PC-9 (cell line): ENCODE data around the gene RBCK1. TPM values are rescaled to one million over a fixed set of nuclear protein-coding genes. Genes with fewer than 3 reads are reported as not detected.

Experiments
- BruUV-seq: library from RNA; stranded (reverse); fragments of 400-500 nt; replicated peaks from 2 replicates; lab custom pipeline; 2021; lab: Mats Ljungman, UMichigan
- CTCF ChIA-PET: fragments of 300-600 bp; sonication (Branson Sonifier 250); formaldehyde crosslinking; loops from one replicate; lab custom pipeline; 2022; ENCODE audit warnings: antibody characterized with exemption; lab: Charles Lee
- POLR2A ChIA-PET: fragments of 300-600 bp; sonication (Branson Sonifier 250); formaldehyde crosslinking; loops from one replicate; lab custom pipeline; 2022; ENCODE audit warnings: antibody characterized with exemption; ENCODE audit not compliant: unreplicated experiment; lab: Charles Lee
- DNase-seq, 2 experiments: peaks; one replicate each; pipeline versions ENCODE4 v3.0.0 to v3.0.0-alpha.2; 2015 to 2022; ENCODE audit warnings: mixed read lengths in 1 of 2
- H2AFZ ChIP-seq: fragments of 200-600 bp; sonication (generic); 2 replicates; pipeline ENCODE4 v1.8.1; 2017; ENCODE audit warnings: antibody characterized with exemption
- H3F3A ChIP-seq: fragments of 200-600 bp; sonication (generic); 2 replicates; pipeline ENCODE4 v1.8.1; 2017; ENCODE audit warnings: antibody characterized with exemption, mild to moderate bottlenecking, low read depth; ENCODE audit not compliant: insufficient read depth
- H3K27ac ChIP-seq: fragments of 200-600 bp; sonication (generic); 2 replicates; pipeline ENCODE4 v1.6.1; 2016; ENCODE audit warnings: mixed run types
- H3K27me3 ChIP-seq: fragments of 200-600 bp; sonication (generic); 2 replicates; pipeline ENCODE4 v1.6.1; 2016; ENCODE audit warnings: low read depth, mixed run types; ENCODE audit not compliant: insufficient read depth
- H3K36me3 ChIP-seq: fragments of 200-600 bp; sonication (generic); 2 replicates; pipeline ENCODE4 v1.6.1; 2016; ENCODE audit warnings: low read depth, mixed run types
- H3K4me1 ChIP-seq: fragments of 200-600 bp; sonication (generic); replicated peaks from 2 replicates; pipeline ENCODE4 v1.6.1; 2016; ENCODE audit warnings: mixed run types; ENCODE audit not compliant: insufficient read depth
- H3K4me2 ChIP-seq: fragments of 200-600 bp; sonication (generic); 2 replicates; pipeline ENCODE4 v1.6.1; 2017; ENCODE audit warnings: mixed run types
- H3K4me3 ChIP-seq: fragments of 200-600 bp; sonication (generic); 2 replicates; pipeline ENCODE4 v1.6.1; 2016; ENCODE audit warnings: mixed run types
- H3K79me2 ChIP-seq: fragments of 200-600 bp; sonication (generic); 2 replicates; pipeline ENCODE4 v1.6.1; 2017; ENCODE audit warnings: low read depth, mixed run types
- H3K9me2 ChIP-seq: fragments of 200-600 bp; sonication (generic); 2 replicates; pipeline ENCODE4 v1.8.1; 2017; ENCODE audit warnings: mild to moderate bottlenecking; ENCODE audit not compliant: insufficient read depth
- H3K9me3 ChIP-seq: fragments of 200-600 bp; sonication (generic); 2 replicates; pipeline ENCODE4 v1.8.1; 2016; ENCODE audit warnings: low read depth; ENCODE audit not compliant: insufficient read depth
- H4K20me1 ChIP-seq: fragments of 200-600 bp; sonication (generic); 2 replicates; pipeline ENCODE4 v1.8.1; 2017; ENCODE audit not compliant: insufficient read depth
- EZH2 ChIP-seq: fragments of 200-600 bp; sonication (generic); IDR thresholded peaks from 2 replicates; pipeline ENCODE4 v1.8.0; 2017; ENCODE audit warnings: antibody characterized with exemption, low read depth
- intact Hi-C: fragments of 100-400 bp; cut with micrococcal nuclease; formaldehyde crosslinking; loops from one replicate; pipeline ENCODE4 v1.10.0; 2022; ENCODE audit not compliant: unreplicated experiment
- total RNA-seq: library from RNA; stranded (reverse); gene quantifications from 2 replicates; pipeline ENCODE4 v1.2.3, GENCODE V29; 2021
- TF ChIP-seq, protein P1 (sequence below): fragments of 200-600 bp; sonication (generic); conservative IDR thresholded peaks from 2 replicates; pipeline ENCODE4 v1.6.1; 2017; ENCODE audit warnings: mixed run types, antibody characterized with exemption, mild to moderate bottlenecking, moderate library complexity

RBCK1 gene
- total RNA-seq, 1 experiment from 2014 or later: 176 TPM

DNA sequence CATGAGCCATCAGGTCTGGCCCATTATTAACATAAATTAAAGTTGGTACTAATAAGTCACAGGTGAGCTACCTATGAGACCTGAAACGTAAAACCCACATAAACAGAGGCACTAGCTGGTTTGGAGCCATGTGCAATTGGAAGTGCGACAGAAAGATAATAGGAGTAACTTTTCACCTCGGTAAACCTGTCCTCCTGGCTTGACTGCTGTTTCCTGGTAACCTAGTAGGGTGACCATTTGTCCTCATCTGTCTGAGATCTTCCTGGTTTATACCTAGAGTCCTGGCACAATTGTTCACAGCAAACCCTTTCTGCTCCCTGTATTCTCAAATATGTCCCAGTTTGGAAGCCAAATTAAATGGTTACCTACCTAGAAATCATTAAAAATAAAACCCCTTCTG, 46.9 kb downstream of the RBCK1 start:
- intact Hi-C loops: no loop called here
- BruUV-seq: no TSS peak
- ChIA-PET CTCF (no interaction called here), POLR2A (no interaction called here)
- Histone ChIP-seq H3K4me3 (no peak overlapping the region), H3F3A (no peaks in the 10 kb centered on the region; the same call in 1 of the 2 replicates), H2AFZ (no peak overlapping the region), H4K20me1 (peaks cover 27% of the 10 kb centered on the region), H3K9me2 (no peaks in the 10 kb centered on the region), H3K36me3 (no peaks in the 10 kb centered on the region), H3K27ac (0 out of 2 replicates have a peak overlapping the region, but pooled peaks have one; percentile 28), H3K4me1 (peaks cover 20% of the 10 kb centered on the region), H3K9me3 (no peaks in the 10 kb centered on the region), H3K79me2 (peaks cover 89% of the 10 kb centered on the region), H3K27me3 (no peaks in the 10 kb centered on the region), H3K4me2 (peak overlapping the region; percentile 57)
- TF ChIP-seq, protein P1, sequence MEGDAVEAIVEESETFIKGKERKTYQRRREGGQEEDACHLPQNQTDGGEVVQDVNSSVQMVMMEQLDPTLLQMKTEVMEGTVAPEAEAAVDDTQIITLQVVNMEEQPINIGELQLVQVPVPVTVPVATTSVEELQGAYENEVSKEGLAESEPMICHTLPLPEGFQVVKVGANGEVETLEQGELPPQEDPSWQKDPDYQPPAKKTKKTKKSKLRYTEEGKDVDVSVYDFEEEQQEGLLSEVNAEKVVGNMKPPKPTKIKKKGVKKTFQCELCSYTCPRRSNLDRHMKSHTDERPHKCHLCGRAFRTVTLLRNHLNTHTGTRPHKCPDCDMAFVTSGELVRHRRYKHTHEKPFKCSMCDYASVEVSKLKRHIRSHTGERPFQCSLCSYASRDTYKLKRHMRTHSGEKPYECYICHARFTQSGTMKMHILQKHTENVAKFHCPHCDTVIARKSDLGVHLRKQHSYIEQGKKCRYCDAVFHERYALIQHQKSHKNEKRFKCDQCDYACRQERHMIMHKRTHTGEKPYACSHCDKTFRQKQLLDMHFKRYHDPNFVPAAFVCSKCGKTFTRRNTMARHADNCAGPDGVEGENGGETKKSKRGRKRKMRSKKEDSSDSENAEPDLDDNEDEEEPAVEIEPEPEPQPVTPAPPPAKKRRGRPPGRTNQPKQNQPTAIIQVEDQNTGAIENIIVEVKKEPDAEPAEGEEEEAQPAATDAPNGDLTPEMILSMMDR: no peak
- TF ChIP-seq EZH2: no peak
- peak; percentile 36 to 75 for DNase-seq

DNA sequence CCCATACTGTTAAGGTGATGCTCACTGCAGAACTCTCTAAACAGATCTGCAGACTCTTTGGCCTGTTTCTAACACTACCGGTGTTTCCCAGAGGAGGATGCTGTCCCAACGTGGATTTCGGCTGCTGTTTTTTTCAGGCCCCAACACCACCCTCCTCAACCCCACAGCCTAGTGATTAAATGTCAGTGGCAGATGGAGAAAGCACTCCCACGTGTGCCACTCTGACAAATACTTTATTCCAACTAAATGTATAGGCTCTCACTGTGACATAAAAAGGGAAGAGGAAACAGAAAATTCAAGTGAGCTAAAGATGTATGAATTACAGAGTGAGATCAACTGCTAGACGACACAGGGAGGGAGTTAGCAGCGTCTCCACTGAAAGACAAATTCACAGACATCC, 50.7 kb downstream of the RBCK1 start:
- Histone ChIP-seq H3K36me3 (no peaks in the 10 kb centered on the region), H3K79me2 (peaks cover 76% of the 10 kb centered on the region), H3K4me1 (peaks cover 37% of the 10 kb centered on the region), H3K9me3 (no peaks in the 10 kb centered on the region), H3K27ac (no peak overlapping the region), H3K27me3 (no peaks in the 10 kb centered on the region), H4K20me1 (peaks cover 30% of the 10 kb centered on the region), H3K9me2 (no peaks in the 10 kb centered on the region), H3K4me3 (no peak overlapping the region), H2AFZ (no peak overlapping the region), H3F3A (peaks cover 4% of the 10 kb centered on the region), H3K4me2 (no peak overlapping the region)
- no peak for DNase-seq
- ChIA-PET CTCF (no interaction called here), POLR2A (no interaction called here)
- no TSS peak for BruUV-seq
- no peak for TF ChIP-seq EZH2
- TF ChIP-seq, protein P1: no peak
- intact Hi-C loops: no loop called here

DNA sequence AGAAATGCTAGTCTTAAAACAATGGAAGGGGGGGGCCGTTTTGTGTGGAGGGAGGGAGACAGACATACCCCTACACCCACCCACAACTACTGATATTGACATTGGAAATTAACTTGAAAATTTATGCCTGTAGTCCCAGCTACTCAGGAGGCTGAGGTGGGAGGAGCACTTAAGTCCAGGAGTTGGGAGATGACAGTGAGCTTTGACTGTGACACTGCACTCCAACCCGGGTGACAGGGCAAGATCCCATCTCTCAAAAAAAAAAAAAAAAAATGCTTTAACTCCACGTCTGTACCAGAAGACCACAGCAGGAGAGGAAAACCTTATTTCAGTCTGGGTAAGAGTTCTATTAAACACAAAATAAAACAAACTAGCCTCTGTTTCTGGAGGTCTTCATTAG, 52.1 kb downstream of the RBCK1 start:
- POLR2A ChIA-PET: no interaction called here
- Histone ChIP-seq H3K4me2 (peak overlapping the region; percentile 96), H3K9me3 (no peaks in the 10 kb centered on the region), H3K27me3 (no peaks in the 10 kb centered on the region), H3K27ac (no peak overlapping the region), H3K4me3 (peak overlapping the region; percentile 100; the same call in 1 of the 2 replicates), H3K36me3 (no peaks in the 10 kb centered on the region), H3F3A (peaks cover 4% of the 10 kb centered on the region), H3K4me1 (peaks cover 27% of the 10 kb centered on the region), H3K9me2 (no peaks in the 10 kb centered on the region), H4K20me1 (peaks cover 30% of the 10 kb centered on the region), H2AFZ (no peak overlapping the region), H3K79me2 (peaks cover 64% of the 10 kb centered on the region)
- BruUV-seq: no TSS peak
- intact Hi-C loops: no loop called here
- TF ChIP-seq, protein P1: no peak
- TF ChIP-seq EZH2: no peak
- CTCF ChIA-PET: interaction anchor here (0.6 kb wide), 1 partner anchor 25 kb away, joined by 5 read pairs; no protein-coding TSS in a partner anchor
- no peak for DNase-seq
